ENCODE data around the gene C19orf33.

Gene C19orf33

GRCh38 chr19:38273499-38273898 is 30.6 kb upstream of the C19orf33 start:
- Histone ChIP-seq H2AFZ (ENCODE audit: low read length) (no peak overlapping the region), H4K20me1 (ENCODE audit: insufficient read depth, low read length) (no peaks in the 10 kb centered on the region), H3K9me2 (replicated peaks; ENCODE audit: insufficient read depth, low read length) (no peaks in the 10 kb centered on the region), H3K4me3 (ENCODE audit: low read length) (no peak overlapping the region), H3K9ac (ENCODE audit: low read length) (no peak overlapping the region), H3K4me2 (ENCODE audit: low read depth, low read length) (no peak overlapping the region), H3K9me3 (replicated peaks; ENCODE audit: insufficient read depth, low read length) (no peaks in the 10 kb centered on the region), H3K27me3 (replicated peaks; ENCODE audit: insufficient read depth, low read length) (no peaks in the 10 kb centered on the region), H3K27ac (ENCODE audit: low read length) (no peak overlapping the region), H3K4me1 (ENCODE audit: low read length) (no peaks in the 10 kb centered on the region), H3K79me2 (ENCODE audit: low read length) (no peaks in the 10 kb centered on the region), H3K36me3 (replicated peaks; ENCODE audit: insufficient read depth, low read length) (no peaks in the 10 kb centered on the region), H3F3A (ENCODE audit: insufficient read depth, low read length) (no peaks in the 10 kb centered on the region)
- no peak for DNase-seq
- TF ChIP-seq CTCF (IDR thresholded peaks at IDR 0.05; ENCODE audit: low read length) = no peak
- no peak for TF ChIP-seq EZH2 (optimal IDR thresholded peaks at IDR 0.05; ENCODE audit: low read depth, low read length)
- TF ChIP-seq EZH2phosphoT487 (IDR thresholded peaks at IDR 0.05; ENCODE audit: low read length) = no peak

GRCh38 chr19:38274739-38275138 is 29.3 kb upstream of the C19orf33 start:
- H3K9me3 ChIP-seq (replicated peaks; ENCODE audit: insufficient read depth, low read length) = no peaks in the 10 kb centered on the region
- H3K27ac ChIP-seq (ENCODE audit: low read length) = no peak overlapping the region

DNA sequence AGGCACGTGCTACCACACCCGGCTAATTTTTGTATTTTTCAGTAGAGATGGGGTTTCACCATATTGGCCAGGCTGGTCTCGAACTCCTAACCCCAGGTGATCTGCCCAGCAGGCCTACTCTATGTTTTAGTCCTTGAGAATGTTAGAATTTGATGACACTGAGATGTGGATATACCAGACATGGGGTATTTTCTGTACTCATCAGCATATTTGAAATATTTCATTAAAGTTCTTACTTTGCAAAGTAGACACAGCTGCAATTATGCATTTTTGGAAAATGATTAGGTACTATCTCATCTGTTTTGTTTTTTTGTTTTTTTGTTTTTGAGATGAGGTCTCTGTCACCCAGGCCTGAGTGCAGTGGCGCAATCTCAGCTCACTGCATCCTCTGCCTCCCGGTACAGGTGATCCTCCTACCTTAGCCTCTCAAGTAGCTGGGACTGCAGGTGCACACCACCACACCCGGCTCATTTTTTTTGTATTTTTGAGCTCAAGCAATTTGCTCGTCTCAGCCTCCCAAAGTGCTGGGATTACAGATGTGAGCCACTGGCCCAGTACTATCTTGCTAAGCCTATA is 27.0 kb upstream of the C19orf33 start:
- H3K9me3 ChIP-seq (replicated peaks; ENCODE audit: insufficient read depth, low read length) = no peaks in the 10 kb centered on the region
- no peaks in the 10 kb centered on the region for H3K79me2 ChIP-seq (ENCODE audit: low read length)
- no peak overlapping the region for H2AFZ ChIP-seq (ENCODE audit: low read length)
- DNase-seq = no peak
- H3K4me1 ChIP-seq (ENCODE audit: low read length) = no peaks in the 10 kb centered on the region
- no peak for TF ChIP-seq EZH2 (optimal IDR thresholded peaks at IDR 0.05; ENCODE audit: low read depth, low read length)
- no peak for TF ChIP-seq CTCF (IDR thresholded peaks at IDR 0.05; ENCODE audit: low read length)
- no peak for TF ChIP-seq EZH2phosphoT487 (IDR thresholded peaks at IDR 0.05; ENCODE audit: low read length)
- H3K27ac ChIP-seq (ENCODE audit: low read length) = no peak overlapping the region
- H3K9ac ChIP-seq (ENCODE audit: low read length) = no peak overlapping the region
- H3K27me3 ChIP-seq (replicated peaks; ENCODE audit: insufficient read depth, low read length) = no peaks in the 10 kb centered on the region
- no peaks in the 10 kb centered on the region for H4K20me1 ChIP-seq (ENCODE audit: insufficient read depth, low read length)
- no peak overlapping the region for H3K4me2 ChIP-seq (ENCODE audit: low read depth, low read length)
- H3K4me3 ChIP-seq (ENCODE audit: low read length) = no peak overlapping the region
- no peaks in the 10 kb centered on the region for H3K9me2 ChIP-seq (replicated peaks; ENCODE audit: insufficient read depth, low read length)
- no peaks in the 10 kb centered on the region for H3K36me3 ChIP-seq (replicated peaks; ENCODE audit: insufficient read depth, low read length)
- H3F3A ChIP-seq (ENCODE audit: insufficient read depth, low read length) = no peaks in the 10 kb centered on the region

More at GRCh38 chr19:38274739-38275138, 29.3 kb upstream of the C19orf33 start:
- TF ChIP-seq CTCF (IDR thresholded peaks at IDR 0.05; ENCODE audit: low read length) (no peak), EZH2phosphoT487 (IDR thresholded peaks at IDR 0.05; ENCODE audit: low read length) (no peak)
- H2AFZ ChIP-seq (ENCODE audit: low read length) = no peak overlapping the region
- H4K20me1 ChIP-seq (ENCODE audit: insufficient read depth, low read length) = no peaks in the 10 kb centered on the region
- H3F3A ChIP-seq (ENCODE audit: insufficient read depth, low read length) = no peaks in the 10 kb centered on the region
- no peak for DNase-seq
- no peaks in the 10 kb centered on the region for H3K4me1 ChIP-seq (ENCODE audit: low read length)
- H3K4me3 ChIP-seq (ENCODE audit: low read length) = no peak overlapping the region
- H3K79me2 ChIP-seq (ENCODE audit: low read length) = no peaks in the 10 kb centered on the region
- no peaks in the 10 kb centered on the region for H3K36me3 ChIP-seq (replicated peaks; ENCODE audit: insufficient read depth, low read length)
- no peak overlapping the region for H3K9ac ChIP-seq (ENCODE audit: low read length)
- H3K9me2 ChIP-seq (replicated peaks; ENCODE audit: insufficient read depth, low read length) = no peaks in the 10 kb centered on the region
- H3K4me2 ChIP-seq (ENCODE audit: low read depth, low read length) = no peak overlapping the region
- H3K27me3 ChIP-seq (replicated peaks; ENCODE audit: insufficient read depth, low read length) = no peaks in the 10 kb centered on the region
